ENCODE measurements around the gene ALPL.
"Not testable (repeated sequence)": the region's sequence is repeated elsewhere in the genome, so short reads cannot be mapped to it uniquely, and the experiment has no call there.

ALPL gene

DNA sequence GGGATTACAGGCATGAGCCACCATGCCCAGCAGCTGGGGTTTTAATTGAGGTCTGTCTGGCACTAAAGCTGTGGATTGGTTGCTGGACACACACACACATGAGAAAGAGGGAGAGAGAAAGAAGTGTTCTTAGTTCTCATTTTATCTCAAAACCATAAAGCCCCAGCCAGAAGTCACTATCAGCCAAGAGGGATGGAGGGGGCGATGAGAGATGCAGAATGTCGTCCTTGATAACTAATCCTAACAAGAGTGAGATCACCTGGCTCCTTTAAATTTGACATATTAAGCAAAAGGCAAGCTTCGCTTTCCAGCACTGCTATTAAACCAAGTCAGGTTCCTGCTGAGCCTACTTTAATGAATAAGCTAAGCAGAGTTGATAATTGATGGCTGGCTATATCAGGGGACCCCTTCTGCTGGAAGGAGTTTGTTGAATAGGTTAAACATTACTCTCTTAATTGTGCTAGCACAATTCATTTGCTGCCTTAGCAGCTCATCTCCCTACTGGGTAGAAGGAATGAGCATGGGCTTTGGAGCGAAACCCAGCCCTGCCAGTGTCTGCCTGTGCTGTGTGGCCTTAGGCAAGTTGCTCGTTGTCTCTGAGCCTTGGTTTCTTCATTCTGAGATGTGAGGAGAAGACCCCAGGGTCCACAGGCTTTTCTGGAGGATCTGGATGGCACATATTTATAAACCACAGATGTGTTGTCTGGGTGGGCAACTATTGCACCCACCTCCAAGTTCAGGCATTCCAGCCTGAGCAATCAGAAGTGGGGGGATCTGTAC lies 50.8 kb downstream of the ALPL start:
- DNase-seq (ENCODE audit: low spot score) (no peak), FAIRE-seq (no peak)

DNA sequence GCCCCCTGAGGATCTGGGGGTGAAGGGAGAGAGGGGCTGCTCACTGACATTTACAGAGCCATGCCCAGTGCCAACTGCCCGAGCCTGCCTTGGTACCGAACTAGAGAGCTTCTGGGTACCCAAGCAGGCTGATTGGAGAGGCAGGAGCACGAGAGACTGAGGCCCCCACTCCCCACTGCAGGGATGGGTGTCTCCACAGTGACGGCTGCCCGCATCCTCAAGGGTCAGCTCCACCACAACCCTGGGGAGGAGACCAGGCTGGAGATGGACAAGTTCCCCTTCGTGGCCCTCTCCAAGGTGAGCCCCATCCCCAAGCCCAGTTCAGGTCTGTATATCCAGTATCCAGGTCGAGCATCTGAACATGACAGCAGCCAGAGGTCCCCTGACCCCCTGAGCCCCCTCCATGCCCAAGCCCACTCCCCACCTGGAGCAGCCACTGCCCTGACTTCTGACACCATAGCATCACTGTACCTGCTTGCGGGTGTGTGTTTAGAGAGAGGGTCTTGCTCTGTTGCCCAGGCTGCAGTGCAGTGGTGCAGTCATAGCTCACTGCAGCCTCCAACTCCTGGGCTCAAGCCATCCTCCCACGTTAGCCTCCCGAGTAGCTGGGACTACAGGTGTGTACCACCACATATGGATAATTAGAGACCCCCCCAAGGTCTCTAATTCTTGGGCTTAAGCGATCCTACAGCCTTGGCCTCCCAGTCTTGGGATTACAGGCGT lies 51.9 kb downstream of the ALPL start:
- no peak for DNase-seq (ENCODE audit: low spot score)
- FAIRE-seq: no peak

- FAIRE-seq (no peak), DNase-seq (ENCODE audit: low spot score) (no peak)
Observed at GRCh38 chr1:21562896-21563295, 53.7 kb downstream of the ALPL start.

GRCh38 chr1:21563971-21564370 lies 54.7 kb downstream of the ALPL start:
- DNase-seq (ENCODE audit: low spot score): no peak
- FAIRE-seq: no peak

- no peak for FAIRE-seq
- no peak for DNase-seq (ENCODE audit: low spot score)
Observed at GRCh38 chr1:21564521-21565095, 55.4 kb downstream of the ALPL start.

DNA sequence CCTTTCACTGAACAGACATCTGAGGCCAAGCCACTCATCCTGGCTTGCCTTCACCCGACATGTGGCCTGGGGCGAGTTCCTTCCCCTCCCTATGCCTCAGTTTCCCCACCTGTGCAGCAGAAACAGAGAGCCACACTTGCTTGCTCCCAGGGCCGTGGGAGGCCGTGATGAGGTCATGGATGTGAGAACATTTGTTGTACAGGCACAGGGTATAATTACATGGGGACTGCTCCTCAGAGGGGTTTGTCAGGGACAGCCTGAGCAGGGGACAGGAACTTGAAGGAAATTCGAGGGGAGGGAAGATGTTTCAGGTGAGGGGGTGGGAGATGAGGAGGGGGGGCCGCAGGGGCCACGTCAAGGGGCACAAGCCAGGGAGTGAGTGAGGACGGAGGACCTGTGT lies 56.1 kb downstream of the ALPL start:
- FAIRE-seq (no peak), DNase-seq (ENCODE audit: low spot score) (no peak)

DNA sequence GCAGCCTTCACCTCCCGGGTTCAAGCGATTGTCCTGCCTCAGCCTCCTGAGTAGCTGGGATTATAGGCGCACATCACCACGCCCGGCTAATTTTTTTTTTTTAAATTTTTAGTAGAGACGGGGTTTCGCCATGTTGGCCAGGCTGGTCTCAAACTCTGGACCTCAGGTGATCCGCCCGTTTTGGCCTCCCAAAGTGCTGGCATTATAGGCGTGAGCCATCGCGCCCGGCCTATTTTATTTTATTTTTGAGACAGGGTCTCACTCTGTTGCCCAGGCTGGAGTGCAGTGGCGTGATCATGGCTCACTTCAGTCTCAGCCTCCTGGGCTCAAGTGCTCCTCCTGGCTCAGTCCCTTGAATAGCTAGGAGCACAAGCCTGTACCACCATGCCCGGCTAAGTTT lies 57.1 kb downstream of the ALPL start:
- DNase-seq (ENCODE audit: low spot score); FAIRE-seq: not testable (repeated sequence)

GRCh38 chr1:21567241-21568005 lies 58.2 kb downstream of the ALPL start:
- DNase-seq (ENCODE audit: low spot score) (peak; percentile 33), FAIRE-seq (peak; percentile 53)

DNA sequence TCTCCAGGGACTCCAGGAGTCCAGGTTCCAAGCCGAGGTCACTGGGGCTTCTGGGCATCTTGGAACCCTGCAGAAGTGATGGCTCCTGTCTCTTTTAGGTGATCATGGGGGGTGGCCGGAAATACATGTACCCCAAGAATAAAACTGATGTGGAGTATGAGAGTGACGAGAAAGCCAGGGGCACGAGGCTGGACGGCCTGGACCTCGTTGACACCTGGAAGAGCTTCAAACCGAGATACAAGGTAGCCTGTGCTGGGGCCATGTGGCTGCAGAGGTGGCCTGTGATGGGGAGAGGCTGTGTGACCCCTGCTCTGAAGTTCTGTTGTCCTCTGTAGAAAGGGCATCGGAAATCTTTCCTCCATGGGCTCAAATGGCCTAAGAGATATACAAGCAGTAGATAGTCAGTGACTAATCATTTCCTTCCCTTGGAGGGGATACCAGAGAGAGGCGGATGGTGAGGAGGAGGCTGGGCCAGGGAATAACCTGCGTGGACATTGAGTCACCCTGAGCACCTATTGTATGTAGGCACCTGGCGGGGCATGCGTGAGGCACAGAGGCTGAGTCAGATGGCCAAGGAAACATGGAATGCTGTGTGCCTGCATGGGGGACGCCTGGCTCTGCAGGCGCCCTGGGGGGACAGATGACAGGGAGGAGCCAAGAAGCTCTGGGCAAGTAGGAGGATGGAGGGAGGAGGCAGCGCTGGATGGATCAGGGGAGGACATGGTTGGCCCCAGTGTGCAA lies 59.0 kb downstream of the ALPL start:
- peak; percentile 95 for FAIRE-seq
- peak; percentile 81 for DNase-seq (ENCODE audit: low spot score)

DNA sequence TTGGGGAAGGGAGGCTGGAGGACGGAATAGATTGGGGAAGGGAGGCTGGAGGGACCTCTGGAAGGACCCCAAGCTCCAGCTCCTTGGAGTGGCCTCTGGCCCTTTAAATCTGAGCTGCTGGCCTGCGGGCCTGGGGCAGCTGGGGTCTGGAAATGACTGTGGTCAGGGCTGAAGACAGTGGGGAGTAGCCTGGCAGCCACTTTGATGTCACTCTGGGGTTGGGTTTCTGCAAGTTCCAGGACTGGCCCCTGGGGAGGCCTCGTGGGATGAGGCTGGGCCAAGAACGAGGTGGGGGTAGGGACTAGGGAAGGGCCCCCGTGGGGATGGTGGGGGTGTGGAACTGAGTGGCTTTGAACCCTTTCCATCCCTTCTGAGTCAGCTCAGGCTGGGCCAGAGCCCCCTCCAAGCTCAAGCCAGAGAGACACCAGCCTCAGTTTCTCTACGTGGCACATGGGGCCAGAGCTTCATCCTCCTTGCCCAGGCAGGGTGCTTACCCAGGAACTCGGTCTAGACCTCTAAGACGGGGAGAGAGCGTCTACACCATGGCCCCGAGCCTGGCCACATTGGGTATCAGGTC lies 59.7 kb downstream of the ALPL start:
- no peak for DNase-seq (ENCODE audit: low spot score)
- FAIRE-seq: no peak

- DNase-seq (ENCODE audit: low spot score) (no peak), FAIRE-seq (no peak)
Observed at GRCh38 chr1:21569820-21570527, 60.8 kb downstream of the ALPL start.

GRCh38 chr1:21570528-21570875 lies 61.3 kb downstream of the ALPL start:
- FAIRE-seq: no peak

GRCh38 chr1:21570885-21571284 lies 61.7 kb downstream of the ALPL start:
- DNase-seq (ENCODE audit: low spot score) (no peak), FAIRE-seq (no peak)

More at GRCh38 chr1:21570528-21570875, 61.3 kb downstream of the ALPL start:
- no peak for DNase-seq (ENCODE audit: low spot score)

GRCh38 chr1:21572221-21572620 lies 63.0 kb downstream of the ALPL start:
- DNase-seq (ENCODE audit: low spot score) (no peak), FAIRE-seq (no peak)

DNA sequence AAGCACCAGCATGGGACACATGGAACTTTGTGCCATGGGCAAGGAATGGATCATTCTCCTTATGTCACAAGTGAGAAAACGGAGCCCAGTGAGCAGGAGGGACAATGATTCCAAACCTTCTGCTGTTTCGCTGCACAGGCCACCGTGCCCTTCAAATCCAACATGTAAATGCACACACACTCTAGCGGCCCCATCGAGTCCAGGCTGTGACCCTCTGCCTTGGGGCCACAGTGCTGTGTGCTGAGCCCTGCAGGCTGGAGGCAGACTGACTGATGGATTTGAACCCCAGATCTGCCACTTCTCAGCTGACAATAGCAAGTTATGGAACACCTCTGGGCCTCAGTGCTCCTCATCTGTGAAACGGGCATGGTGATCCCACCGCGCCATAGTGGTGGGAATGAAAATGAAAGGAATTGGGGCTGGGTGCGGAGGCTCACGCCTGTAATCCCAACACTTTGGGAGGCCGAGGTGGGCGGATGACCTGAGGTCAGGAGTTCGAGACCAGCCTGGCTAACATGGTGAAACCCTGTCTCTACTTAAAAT lies 63.6 kb downstream of the ALPL start:
- FAIRE-seq (no peak), DNase-seq (ENCODE audit: low spot score) (no peak)

GRCh38 chr1:21573475-21573874 lies 64.3 kb downstream of the ALPL start:
- no peak for DNase-seq (ENCODE audit: low spot score)
- FAIRE-seq: no peak

DNA sequence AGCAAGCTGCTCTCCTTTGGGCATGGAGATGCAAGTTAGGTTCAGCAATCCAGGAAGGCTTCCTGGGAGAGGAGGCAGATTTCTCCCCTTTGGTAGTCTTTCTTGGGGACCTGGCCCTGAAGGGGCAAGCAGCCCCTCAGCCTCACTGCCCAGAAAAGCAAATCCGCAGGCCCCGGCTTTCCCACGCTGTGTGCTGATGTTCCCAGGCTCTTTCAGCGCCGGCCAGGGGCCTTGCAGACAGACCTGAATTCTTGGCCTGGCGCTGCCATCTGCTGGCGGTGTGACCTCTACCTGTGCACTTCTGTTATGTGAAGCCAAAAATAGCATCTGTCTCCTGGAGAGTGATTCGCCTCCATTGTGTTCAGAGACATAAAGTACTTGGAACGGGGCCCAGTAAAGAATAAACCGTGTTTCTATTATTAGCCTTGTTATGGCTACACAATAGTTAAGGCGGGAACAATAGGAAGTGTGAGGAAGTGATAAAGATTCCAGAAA lies 64.8 kb downstream of the ALPL start:
- DNase-seq (ENCODE audit: low spot score) (peak; percentile 83), FAIRE-seq (no peak)

GRCh38 chr1:21574466-21575151 lies 65.4 kb downstream of the ALPL start:
- peak; percentile 76 for DNase-seq (ENCODE audit: low spot score)
- FAIRE-seq: no peak

DNA sequence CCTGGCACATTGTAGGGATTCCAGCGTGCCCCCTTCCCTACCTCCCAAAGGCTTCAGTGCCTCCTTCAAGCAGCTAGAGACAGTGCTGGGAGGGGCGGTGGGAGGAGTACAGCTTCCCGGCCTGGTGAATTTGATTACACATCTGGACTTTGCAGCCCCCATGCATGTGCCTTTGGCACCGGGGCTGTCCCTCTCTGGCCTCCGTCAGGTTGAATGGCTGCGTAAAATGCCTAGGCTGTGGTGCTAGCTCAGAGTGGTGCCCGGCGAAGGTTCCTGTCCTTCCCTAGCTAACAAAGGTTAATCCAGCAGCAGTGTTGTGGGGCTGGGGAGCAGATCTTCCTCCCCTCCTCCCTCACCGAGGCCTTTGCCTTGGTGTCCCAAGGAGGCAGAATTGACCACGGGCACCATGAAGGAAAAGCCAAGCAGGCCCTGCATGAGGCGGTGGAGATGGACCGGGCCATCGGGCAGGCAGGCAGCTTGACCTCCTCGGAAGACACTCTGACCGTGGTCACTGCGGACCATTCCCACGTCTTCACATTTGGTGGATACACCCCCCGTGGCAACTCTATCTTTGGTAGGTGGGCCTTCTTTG lies 66.2 kb downstream of the ALPL start:
- no peak for DNase-seq (ENCODE audit: low spot score)

More for the DNA sequence above, 66.2 kb downstream of the ALPL start:
- FAIRE-seq: no peak

Data from urothelium cell line (cell line).